GM18868 (cell line): Measurements from ENCODE around the gene MOV10.
"Not testable (repeated sequence)": the region's sequence is repeated elsewhere in the genome, so short reads cannot be mapped to it uniquely, and the experiment has no call there.

ENCODE experiments used
- ATAC-seq: cut with Tn5 transposase; IDR thresholded peaks from one replicate; pipeline ENCODE4 v1.9.1; 2021; ENCODE audit warnings: mild to moderate bottlenecking, moderate library complexity; ENCODE audit not compliant: unreplicated experiment

MOV10 gene

GRCh38 chr1:112712191-112712590 is 37.7 kb downstream of the MOV10 start:
- no peak for ATAC-seq

DNA sequence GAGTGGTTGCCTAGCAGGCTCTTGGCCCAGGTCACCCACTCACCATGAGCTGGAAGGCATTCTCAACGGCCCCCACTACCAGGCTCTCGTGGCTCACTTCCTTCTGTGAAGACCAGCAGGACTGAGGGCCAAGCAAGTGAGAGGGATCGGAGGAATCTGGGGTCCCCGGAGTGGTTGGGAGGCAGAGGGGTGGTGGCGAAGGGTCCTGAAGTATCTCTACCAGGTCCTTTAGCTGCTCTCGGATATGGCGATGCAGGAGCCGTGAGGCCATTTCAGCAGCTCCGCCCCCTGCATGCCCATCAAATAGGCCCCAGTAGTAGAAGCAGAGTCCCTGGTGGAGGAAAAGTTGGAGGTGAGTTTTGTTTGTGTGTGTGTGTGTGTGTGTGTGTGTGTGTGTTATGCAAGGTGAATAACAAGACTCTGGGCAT is 38.3 kb downstream of the MOV10 start:
- no peak for ATAC-seq

DNA sequence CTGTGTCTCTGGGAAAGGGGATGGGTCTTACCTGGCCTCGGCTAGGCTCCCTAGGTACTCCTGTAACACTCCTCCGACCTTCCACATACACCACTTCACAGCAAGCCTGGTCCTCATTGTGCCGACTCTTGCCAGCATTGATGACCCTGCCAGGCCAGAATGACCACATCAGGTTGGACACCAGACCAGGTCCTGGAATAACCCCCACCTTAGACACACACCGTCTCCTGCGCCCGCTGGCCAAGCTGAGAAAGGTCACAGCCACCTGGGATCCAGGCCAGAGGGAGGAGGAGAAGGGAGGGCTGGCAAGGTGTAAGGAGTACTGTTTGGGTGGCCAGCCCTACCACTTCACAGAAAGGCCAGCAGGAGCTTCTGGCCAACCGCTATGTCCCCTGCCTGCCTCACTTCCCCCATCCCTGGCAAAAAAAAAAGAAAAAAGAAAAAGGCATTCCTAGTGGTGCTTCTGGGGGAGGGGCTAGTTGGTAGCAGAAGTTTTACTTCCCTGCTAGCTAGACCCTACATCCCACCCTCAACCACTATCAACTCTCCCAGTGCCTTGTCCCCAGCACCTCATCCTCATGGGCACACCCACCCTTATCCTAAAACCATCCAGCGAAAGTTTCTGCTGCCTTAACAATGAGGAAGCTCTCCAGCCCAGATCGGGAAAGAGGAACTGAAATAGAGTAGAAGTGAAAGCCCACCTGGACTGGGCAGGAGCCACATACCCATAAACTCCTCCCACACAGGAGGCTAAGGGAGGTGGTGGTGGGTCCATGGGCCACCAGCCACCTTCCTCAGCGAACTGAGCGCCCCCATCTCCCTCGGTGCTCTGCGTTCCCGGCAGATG is 39.2 kb downstream of the MOV10 start:
- ATAC-seq: peak; percentile 32

- ATAC-seq: peak; percentile 1
These were observed 40.1 kb downstream of the MOV10 start for GRCh38 chr1:112714313-112715263.

DNA sequence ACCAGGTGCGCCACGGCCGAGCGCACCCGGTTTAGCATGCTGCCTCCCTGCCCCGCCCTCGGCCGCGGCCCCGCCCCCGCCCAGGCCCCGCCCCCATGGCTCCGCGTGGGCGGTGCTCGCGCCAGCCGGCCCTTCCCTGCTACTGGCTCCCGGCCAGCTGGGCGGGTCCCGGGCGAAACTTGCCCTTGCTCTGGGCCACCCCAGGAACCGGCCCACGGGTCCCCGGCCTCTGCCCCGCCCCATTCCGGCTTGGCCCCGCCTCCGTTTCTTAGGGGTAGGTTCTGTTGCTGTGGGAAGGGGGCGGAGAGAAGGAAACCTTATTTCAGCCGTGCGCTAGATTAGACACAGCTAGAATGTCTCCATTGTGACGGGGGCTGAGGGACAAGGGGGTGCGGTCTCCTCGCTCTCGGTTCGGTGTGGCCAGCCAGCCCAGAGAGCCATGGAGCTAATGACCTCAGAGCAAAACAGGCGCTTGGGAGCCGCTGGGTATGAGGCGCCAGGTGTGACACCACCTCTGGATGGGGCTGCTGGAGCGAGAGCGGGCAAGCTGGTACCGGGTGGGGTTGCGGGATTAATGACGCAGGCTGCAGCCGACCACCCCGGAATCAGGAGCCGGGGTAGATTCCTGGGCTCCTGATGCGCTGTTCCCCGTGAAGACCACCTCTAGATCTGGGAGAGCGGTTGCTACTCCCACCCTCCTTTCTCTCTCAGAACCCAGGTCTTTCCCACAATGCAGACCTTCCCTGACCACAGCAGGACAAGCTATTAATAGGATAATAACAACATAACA is 41.0 kb downstream of the MOV10 start, which contains the start of gene PPM1J:
PPM1J (minus strand) TSS at position 69 of the 790 bp plus-strand sequence; CDS start at position 38, 31 bp downstream.
- peak; percentile 64 for ATAC-seq

GRCh38 chr1:112716133-112716720 is 41.8 kb downstream of the MOV10 start:
- ATAC-seq: peak; percentile 35

DNA sequence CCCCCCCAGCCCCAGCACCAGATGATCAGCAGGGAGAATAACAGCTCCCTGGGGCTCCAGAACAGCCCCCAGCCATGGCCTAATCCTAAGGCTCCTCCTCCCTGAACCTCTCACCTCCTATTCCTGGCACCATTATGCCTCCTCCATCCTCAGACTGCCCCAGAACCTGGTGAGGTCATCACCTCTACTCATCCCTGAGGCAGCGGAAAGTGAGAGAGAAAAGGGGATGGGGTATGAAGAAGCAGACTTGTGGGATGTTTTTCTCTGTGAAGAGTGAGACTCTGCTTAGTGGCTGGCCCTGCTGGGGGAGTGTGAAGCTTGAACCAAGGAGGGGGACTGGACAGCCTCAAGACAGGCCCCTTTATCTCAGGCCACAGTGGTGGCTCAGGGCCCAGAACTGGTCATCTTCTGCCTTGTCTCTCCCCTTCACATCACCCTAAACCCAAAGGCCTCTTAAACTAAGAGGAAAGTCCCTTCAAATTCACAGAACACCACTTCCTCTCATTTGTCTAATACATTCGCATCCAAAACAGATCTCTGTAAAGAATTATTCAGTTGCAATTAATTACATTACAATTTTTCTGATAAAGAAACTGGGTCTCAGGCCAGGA is 42.9 kb downstream of the MOV10 start:
- ATAC-seq: no peak

DNA sequence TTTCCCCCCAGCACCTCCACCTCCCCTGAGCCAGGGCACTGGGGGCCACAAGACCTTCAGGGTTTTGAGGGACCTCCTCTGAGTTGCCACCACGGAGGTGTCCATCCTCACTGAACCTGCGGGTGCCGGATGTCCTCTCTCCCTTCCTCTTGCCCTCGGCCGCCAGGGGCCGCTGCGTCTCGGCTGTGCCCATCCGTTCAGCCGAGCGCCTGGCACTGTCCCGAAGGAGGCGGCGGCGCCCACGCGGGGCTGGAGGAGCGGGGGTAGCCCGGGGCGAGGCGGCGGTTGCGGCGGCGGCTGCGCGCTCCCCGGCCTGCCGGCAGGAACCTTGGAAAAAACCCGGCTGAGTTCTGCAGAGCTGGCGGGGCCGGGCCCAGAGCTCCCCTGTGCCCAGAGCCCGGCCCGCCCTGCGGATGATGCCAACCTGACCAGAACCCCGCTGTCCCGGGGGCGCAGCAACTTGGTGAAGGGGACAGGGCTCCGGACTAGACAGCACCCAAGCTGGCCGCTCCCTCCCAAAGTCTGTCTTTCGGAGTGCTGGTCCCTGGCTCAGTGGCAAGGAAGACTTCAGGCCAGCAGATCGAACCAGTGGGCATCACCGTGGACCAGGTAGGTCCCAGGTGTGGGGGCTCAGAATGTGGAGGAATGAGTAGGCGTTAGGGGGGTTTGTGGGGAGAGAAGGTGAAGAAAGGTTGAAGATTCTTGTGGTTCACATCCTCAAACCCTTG is 44.4 kb downstream of the MOV10 start:
- no peak for ATAC-seq

GRCh38 chr1:112719706-112720105 is 45.2 kb downstream of the MOV10 start:
- no peak for ATAC-seq

- no peak for ATAC-seq
These were observed 46.3 kb downstream of the MOV10 start for GRCh38 chr1:112720800-112721199.

- not testable (repeated sequence) for ATAC-seq
These were observed 46.8 kb downstream of the MOV10 start for GRCh38 chr1:112721294-112721693.

GRCh38 chr1:112721966-112722524 is 47.6 kb downstream of the MOV10 start:
- no peak for ATAC-seq

DNA sequence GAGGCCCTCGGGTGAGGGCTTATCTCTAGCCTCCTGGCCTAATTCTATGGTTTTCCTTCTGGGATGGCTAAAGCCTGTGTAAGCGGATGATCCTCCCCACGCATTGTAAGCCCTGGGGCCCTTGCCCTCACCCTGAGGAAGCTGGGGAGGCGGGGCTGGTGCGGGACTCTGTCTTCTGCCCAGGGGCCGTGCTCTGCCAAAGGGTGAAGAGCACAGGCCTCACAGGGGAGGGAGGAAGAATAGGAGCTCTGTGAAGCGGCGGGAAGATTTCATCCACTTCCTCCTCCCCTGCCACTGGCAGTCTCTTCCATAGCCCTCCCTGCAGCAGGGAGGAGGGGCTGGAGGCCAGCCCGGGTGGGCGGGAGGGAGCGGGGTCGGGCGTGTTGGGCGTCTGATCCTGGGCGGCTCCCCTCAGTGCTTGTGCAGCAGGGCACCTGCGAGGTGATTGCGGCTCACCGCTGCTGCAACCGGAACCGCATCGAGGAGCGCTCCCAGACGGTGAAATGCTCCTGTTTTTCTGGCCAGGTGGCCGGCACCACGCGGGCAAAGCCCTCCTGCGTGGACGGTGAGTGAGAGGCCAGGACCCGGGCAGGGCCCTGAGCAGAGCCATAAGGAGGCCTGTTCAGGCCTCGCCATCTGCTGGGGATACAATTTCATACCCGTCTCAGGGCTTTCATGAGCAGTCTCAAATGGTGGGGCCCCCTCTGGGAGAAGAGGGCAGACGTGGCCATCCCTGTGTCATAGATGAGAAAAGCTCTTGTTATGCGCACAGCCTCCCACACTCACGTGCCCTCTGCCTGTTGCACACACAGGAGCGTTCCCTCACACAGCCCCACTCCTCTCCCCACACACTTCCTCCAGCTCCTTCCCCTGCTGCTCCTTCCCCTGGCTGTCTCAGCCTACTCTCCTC is 48.4 kb downstream of the MOV10 start:
- no peak for ATAC-seq

GRCh38 chr1:112723511-112723839 is 49.0 kb downstream of the MOV10 start:
- no peak for ATAC-seq

GRCh38 chr1:112724240-112724639 is 49.8 kb downstream of the MOV10 start:
- ATAC-seq: not testable (repeated sequence)

- ATAC-seq: no peak
These were observed 53.3 kb downstream of the MOV10 start for GRCh38 chr1:112727716-112728115.

DNA sequence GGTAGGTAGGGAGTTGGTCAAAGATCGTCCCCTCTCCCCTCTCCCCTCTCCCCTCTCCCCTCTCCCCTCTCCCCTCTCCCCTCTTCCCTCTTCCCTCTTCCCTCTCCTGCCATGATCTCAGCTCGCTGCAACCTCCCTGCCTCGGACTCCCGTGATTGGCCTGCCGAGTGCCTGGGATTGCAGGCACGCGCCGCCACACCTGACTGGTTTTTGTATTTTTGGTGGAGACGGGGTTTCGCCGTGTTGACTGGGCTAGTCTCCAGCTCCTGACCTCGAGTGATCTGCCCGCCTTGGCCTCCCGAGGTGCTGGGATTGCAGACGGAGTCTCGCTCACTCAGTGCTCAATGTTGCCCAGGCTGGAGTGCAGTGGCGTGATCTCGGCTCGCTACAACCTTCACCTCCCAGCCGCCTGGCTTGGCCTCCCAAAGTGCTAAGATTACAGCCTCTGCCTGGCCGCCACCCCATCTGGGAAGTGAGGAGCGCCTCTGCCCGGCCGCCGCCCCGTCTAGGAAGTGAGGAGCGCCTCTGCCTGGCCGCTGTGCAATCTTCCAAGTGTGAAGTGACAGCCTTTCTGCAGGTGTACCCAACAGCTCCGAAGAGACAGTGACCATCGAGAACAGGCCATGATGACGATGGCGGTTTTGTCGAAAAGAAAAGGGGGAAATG is 54.0 kb downstream of the MOV10 start:
- ATAC-seq: not testable (repeated sequence)
